Putamen (tissue), 1 donor: ENCODE measurements around the gene ETS2.

ENCODE experiments used
- DNase-seq: peaks from one replicate; pipeline ENCODE4 v3.0.0-alpha.2; 2016; ENCODE audit warnings: low spot score

ETS2 gene

GRCh38 chr21:38802050-38803026 is 3.4 kb upstream of the ETS2 start:
- no peak for DNase-seq

DNA sequence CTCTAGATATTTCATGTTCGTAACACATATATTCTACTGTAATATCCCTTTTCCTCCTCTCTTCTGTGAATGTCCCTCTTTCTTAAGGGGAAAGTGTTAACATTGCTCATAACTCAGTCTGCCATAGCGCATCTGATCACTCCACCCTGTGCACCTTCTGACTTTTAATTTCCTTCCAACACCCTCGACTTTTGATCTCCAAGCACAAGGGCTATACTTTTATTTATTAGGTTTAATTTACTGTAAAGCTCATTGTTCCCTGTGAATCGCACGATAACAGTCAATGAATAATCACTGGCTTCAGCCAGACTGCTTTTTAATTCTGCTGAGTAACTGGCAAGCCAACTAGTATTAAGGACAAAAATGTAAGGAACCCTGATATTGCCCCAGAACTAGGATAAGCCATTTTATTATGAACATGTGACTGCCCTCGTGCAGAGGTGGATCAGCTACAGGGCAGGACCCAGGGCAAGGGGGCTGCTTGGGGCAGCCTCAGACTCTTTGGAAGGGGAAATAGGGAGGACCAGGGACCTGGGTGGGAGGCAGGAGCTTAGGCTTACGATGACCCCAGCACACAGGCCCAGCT is 2.6 kb upstream of the ETS2 start:
- no peak for DNase-seq

- DNase-seq = no peak
Observed at GRCh38 chr21:38804030-38804788, 1.5 kb upstream of the ETS2 start.

DNA sequence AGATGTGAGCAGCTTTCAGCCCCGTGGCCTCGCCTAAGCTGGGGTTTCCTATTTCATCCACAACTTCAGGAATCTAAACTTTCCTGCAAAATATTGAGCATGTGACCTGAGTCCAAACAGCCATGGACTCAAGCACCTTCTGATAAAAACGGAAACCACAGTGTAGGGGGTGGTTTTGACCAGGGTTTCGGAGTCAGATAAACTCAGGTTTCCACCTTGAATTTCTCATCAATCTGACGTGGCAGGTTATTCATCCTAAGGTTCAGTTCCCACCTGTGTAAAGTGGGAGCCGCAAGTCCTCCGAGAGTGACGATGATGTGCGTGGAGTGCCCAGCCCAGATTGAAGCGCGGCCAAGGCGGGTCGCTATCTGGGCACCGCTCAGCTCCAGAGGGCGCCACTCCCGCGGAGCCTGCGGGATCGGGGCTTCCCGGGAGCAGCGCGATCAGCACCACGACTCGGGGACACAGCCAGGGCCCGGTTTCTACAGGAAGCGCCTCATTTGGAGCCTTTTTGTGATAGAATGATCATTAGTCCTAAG is 871 bp upstream of the ETS2 start:
- peak; percentile 65 for DNase-seq

DNA sequence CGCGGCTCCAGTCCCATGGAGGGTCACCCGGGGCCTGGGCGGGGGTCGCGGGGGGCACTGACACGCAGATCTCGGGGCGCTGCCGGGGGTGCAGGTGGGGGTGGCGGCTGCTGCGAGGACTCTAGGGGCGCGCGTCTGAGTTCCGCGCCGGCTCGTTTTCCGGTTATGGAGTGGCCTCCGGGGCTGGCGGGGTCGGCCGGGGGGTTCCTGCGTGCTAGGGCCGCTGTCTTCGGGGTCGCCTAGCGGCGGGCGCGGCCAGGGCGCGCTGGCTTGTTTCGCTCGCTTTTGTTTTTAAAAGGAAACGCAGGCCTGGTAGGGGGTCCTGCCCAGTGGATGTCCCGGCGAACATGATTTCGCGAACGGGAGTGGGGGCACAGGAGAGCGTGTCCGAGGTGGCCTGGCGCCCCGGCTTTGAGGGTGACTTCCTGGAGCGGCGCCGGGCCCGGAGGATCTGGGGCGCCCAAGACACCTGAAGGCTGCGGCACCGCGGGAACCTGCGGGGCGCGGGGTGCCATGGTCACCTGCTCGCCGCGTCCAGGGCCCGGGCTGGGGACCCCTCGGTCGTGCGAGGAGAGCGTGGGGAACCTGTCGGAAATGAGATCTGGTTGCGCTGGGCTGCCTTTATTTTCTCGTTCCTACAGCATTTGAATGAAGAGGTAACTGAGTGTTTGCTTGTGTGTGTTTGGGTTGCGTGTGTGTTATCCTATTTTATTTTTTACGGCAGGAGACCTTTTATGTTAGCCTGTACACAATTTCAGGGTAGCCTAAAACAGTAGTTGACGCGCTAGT is 618 bp downstream of the ETS2 start:
- no peak for DNase-seq

- no peak for DNase-seq
Observed at GRCh38 chr21:38806942-38807284, 1.2 kb downstream of the ETS2 start.

DNA sequence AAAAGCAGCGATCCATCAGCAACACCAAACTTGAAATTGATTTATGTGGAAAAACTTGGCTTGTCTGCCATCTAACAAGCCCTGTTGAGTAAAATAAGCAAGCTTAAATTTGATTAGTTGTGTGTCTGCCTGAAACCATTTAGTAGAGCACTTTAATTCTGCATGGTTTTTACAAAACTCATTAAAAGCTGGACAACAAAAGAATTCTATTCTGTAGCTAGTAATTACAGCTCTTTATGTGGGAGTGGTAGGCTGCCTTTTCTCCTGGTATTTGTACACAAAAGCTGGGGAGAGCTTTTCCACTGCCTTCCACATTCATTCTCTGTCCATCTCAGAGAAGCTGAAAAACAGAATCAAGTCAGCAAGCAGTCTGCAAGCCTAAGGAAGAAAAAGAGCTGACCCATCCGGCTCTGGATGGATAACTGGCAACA is 1.7 kb downstream of the ETS2 start:
- DNase-seq = no peak

- DNase-seq = no peak
Observed at GRCh38 chr21:38807986-38808385, 2.3 kb downstream of the ETS2 start.

- peak; percentile 23 for DNase-seq
Observed at GRCh38 chr21:38809198-38809878, 3.6 kb downstream of the ETS2 start.

GRCh38 chr21:38810034-38810825 is 4.5 kb downstream of the ETS2 start:
- no peak for DNase-seq

DNA sequence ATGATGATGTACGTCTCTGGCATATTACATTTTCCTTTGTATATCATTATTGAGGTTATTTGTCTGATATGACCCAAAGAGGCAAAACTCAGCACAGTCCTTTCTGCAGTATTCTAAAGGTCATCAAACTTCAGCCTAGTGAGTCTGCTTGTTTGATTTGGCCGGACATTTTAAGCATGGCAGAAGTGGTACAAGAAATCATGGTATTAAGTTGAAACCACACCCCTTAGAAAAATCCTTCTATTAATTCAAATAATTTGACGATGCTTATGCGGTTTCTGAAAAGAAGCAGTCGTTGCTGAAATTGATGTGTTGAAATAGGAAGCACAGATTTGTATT is 5.1 kb downstream of the ETS2 start:
- no peak for DNase-seq

DNA sequence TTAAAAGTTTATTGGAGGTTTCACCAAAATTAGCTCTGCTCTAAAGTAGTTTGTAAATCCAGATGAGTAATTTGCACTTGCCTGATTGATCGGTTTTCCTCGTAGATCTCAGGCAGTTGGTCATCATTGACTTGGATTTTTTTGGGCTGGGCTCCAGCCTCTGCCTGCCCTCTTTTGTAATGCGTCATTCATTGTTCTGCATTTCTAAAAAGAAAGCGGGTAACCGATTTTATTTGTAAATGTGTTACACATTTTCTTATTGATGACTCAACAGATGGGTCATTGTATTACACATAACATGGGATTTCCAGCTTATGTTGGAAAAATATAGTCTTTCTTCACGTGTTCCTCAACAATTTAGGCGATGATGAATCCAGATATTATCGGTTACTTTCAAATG is 5.5 kb downstream of the ETS2 start:
- no peak for DNase-seq

DNA sequence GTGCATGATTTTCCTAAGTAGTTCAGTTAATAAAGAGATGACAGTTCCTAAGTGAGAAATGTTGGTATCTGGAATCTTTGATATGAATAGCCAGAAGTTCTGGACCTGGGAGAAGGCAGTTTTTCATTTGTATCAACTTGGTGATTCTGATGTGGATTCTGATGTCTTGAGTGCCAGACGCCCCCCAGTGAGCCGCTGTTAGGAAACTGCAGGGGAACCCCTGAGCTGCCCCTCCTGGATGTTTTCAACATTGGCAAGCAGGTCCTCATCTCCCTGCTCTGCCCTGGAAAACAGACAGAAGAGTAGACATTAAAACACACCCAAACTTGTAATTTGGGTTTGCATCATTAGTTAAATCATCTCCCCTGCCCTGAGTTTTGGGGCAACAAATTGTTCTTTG is 7.4 kb downstream of the ETS2 start:
- no peak for DNase-seq

DNA sequence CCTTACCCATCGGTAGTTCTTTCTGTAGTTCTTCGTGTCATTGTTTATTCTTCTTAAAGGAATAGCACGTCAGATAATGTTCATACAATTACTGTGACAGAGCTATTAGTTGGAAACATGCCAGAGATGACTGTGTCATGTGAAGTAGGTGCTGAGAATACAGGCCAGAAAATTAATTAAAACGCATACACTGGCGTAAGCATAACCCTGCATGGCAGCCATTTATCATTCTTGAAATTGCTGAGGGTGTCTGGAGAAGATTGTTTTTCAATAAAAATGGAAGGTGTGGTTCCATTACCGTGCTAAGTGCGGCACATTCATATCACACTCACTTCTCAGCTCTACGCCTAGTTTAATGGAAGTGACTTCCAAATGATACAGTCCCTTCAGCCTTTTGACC is 7.8 kb downstream of the ETS2 start:
- DNase-seq = no peak

DNA sequence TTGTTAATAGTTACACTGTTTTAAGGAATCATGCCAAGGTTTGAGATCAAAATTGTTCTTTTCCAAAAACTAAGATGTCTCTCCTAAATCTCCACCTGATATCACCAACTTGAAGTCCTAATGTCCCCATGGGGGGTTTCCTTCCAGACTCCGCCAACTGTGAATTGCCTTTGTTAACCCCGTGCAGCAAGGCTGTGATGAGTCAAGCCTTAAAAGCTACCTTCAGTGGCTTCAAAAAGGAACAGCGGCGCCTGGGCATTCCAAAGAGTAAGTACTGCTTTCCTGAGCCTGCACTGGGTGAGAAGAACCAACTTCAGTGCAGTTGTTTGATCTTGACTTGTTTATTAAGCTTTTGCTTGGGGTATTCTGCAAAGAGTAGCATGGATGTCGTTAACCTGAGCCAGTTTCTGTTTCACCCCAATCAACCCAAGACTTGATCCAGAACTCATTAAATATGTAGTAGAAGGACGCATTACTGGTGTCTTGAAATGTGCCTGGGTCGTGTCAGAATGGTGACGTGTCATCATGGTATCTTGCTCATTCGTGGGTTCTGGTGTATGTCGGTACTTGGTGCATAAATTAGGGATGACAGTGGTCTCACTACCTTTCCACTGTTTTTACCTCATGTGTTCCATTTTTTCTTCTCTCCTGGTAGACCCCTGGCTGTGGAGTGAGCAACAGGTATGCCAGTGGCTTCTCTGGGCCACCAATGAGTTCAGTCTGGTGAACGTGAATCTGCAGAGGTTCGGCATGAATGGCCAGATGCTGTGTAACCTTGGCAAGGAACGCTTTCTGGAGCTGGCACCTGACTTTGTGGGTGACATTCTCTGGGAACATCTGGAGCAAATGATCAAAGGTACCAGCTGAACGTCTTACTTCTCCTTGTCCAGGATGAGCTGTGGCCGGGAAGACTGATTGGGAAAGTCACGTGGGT is 8.7 kb downstream of the ETS2 start:
- DNase-seq = no peak

DNA sequence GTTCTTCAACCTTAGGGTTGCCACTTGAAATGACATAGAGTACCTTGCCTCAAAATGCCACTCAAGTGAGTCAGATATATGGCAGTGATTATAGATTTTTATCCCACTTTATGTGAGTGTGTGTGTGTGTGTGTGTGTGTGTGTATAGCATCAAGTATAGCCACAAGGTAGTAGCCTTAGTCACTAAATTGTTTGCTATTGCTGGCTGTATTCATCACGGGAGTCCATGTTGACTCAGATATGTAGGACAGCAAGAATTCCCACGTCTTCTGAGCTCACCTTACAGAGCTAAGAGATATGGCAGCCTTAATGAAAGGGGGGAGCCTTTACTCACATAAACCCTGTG is 9.3 kb downstream of the ETS2 start:
- DNase-seq = no peak

GRCh38 chr21:38816400-38816977 is 10.8 kb downstream of the ETS2 start:
- DNase-seq = peak; percentile 55

GRCh38 chr21:38817371-38818324 is 11.9 kb downstream of the ETS2 start:
- DNase-seq = no peak
